ENCODE results near the gene RASAL2.

The RASAL2 gene

DNA sequence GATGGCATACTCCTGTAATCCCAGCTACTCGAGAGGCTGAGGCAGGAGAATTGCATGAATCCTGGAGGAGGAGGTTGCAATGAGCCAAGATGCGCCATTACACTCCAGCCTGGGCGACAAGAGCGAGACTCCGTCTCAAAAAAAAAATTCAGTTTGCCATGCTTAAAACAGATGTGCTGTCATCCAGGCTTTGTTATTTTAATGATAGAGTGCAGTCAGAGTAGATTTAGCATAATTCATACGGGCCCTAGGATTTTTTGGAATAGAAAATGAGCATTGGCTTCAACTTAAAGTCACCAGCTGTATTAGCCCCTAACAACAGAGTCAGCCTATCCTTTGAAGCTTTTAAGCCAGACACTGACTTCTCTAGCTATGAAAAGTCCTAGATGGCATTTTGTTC, 124.6 kb downstream of the RASAL2 start:
- no peak overlapping the region for H2AFZ ChIP-seq (ENCODE audit: low read depth, low read length, severe bottlenecking)
- H3K27ac ChIP-seq (ENCODE audit: low read depth, low read length): no peak overlapping the region
- H3F3A ChIP-seq (ENCODE audit: insufficient read depth): no peaks in the 10 kb centered on the region
- no peaks in the 10 kb centered on the region for H3K36me3 ChIP-seq (ENCODE audit: low read length)
- H3K4me3 ChIP-seq (ENCODE audit: insufficient read depth, low read length, poor library complexity, severe bottlenecking): no peak overlapping the region
- H3K9me3 ChIP-seq (ENCODE audit: insufficient read depth, low read length): no peaks in the 10 kb centered on the region; the same call in 1 of the 2 replicates
- H3K9me2 ChIP-seq (replicated peaks; ENCODE audit: insufficient read depth, low read length): no peaks in the 10 kb centered on the region
- H3K9ac ChIP-seq (ENCODE audit: low read length): no peak overlapping the region
- H3K4me2 ChIP-seq (ENCODE audit: low read depth, low read length, poor library complexity, severe bottlenecking): no peak overlapping the region
- H3K27me3 ChIP-seq (ENCODE audit: low read length): no peaks in the 10 kb centered on the region
- H3K79me2 ChIP-seq (ENCODE audit: insufficient read depth, low read length): no peaks in the 10 kb centered on the region
- no peaks in the 10 kb centered on the region for H4K20me1 ChIP-seq (ENCODE audit: low read depth, low read length)
- TF ChIP-seq, protein P1, sequence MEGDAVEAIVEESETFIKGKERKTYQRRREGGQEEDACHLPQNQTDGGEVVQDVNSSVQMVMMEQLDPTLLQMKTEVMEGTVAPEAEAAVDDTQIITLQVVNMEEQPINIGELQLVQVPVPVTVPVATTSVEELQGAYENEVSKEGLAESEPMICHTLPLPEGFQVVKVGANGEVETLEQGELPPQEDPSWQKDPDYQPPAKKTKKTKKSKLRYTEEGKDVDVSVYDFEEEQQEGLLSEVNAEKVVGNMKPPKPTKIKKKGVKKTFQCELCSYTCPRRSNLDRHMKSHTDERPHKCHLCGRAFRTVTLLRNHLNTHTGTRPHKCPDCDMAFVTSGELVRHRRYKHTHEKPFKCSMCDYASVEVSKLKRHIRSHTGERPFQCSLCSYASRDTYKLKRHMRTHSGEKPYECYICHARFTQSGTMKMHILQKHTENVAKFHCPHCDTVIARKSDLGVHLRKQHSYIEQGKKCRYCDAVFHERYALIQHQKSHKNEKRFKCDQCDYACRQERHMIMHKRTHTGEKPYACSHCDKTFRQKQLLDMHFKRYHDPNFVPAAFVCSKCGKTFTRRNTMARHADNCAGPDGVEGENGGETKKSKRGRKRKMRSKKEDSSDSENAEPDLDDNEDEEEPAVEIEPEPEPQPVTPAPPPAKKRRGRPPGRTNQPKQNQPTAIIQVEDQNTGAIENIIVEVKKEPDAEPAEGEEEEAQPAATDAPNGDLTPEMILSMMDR (IDR thresholded peaks at IDR 0.05; ENCODE audit: insufficient read depth, low read length, poor library complexity, severe bottlenecking): no peak
- TF ChIP-seq EZH2phosphoT487 (conservative IDR thresholded peaks at IDR 0.05; ENCODE audit: low read length): no peak

GRCh38 chr1:178220094-178220493, 126.2 kb downstream of the RASAL2 start:
- no peak overlapping the region for H3K4me2 ChIP-seq (ENCODE audit: low read depth, low read length, poor library complexity, severe bottlenecking)
- H3F3A ChIP-seq (ENCODE audit: insufficient read depth): no peaks in the 10 kb centered on the region
- H3K36me3 ChIP-seq (ENCODE audit: low read length): no peaks in the 10 kb centered on the region
- no peak overlapping the region for H3K4me3 ChIP-seq (ENCODE audit: insufficient read depth, low read length, poor library complexity, severe bottlenecking)
- H4K20me1 ChIP-seq (ENCODE audit: low read depth, low read length): no peaks in the 10 kb centered on the region
- no peaks in the 10 kb centered on the region for H3K27me3 ChIP-seq (ENCODE audit: low read length)
- H3K9me2 ChIP-seq (replicated peaks; ENCODE audit: insufficient read depth, low read length): no peaks in the 10 kb centered on the region
- no peaks in the 10 kb centered on the region; the same call in 1 of the 2 replicates for H3K9me3 ChIP-seq (ENCODE audit: insufficient read depth, low read length)
- H3K27ac ChIP-seq (ENCODE audit: low read depth, low read length): no peak overlapping the region
- H2AFZ ChIP-seq (ENCODE audit: low read depth, low read length, severe bottlenecking): no peak overlapping the region
- TF ChIP-seq, protein P1 (IDR thresholded peaks at IDR 0.05; ENCODE audit: insufficient read depth, low read length, poor library complexity, severe bottlenecking): no peak
- TF ChIP-seq EZH2phosphoT487 (conservative IDR thresholded peaks at IDR 0.05; ENCODE audit: low read length): no peak
- H3K9ac ChIP-seq (ENCODE audit: low read length): no peak overlapping the region
- H3K79me2 ChIP-seq (ENCODE audit: insufficient read depth, low read length): no peaks in the 10 kb centered on the region

DNA sequence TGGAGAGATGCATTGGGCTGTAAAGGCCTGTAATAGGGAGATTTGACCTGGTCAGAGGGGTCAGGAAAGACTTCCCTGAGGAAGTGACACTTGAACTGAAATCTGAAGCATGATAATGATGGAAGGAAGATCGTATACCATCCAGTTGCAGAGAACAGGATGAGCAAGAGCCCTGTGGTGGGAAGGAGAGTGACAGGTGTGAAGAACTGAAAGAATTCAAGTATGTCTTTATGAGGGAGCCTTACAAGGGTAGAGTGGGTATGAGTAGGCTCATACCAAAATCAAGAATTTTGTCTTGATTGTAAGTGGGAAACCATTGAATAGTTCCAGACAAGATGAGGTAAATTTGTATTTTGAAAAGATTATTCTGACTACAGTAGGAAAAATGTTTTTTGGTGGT, 129.4 kb downstream of the RASAL2 start:
- no peak for TF ChIP-seq EZH2phosphoT487 (conservative IDR thresholded peaks at IDR 0.05; ENCODE audit: low read length)
- TF ChIP-seq, protein P1 (IDR thresholded peaks at IDR 0.05; ENCODE audit: insufficient read depth, low read length, poor library complexity, severe bottlenecking): no peak
- Histone ChIP-seq H4K20me1 (ENCODE audit: low read depth, low read length) (no peaks in the 10 kb centered on the region), H3K27ac (ENCODE audit: low read depth, low read length) (no peak overlapping the region), H2AFZ (ENCODE audit: low read depth, low read length, severe bottlenecking) (no peak overlapping the region), H3K9me2 (replicated peaks; ENCODE audit: insufficient read depth, low read length) (no peaks in the 10 kb centered on the region), H3K4me3 (ENCODE audit: insufficient read depth, low read length, poor library complexity, severe bottlenecking) (no peak overlapping the region), H3K9ac (ENCODE audit: low read length) (no peak overlapping the region), H3K4me2 (ENCODE audit: low read depth, low read length, poor library complexity, severe bottlenecking) (no peak overlapping the region), H3K9me3 (ENCODE audit: insufficient read depth, low read length) (no peaks in the 10 kb centered on the region; the same call in 1 of the 2 replicates), H3K27me3 (ENCODE audit: low read length) (no peaks in the 10 kb centered on the region), H3K79me2 (ENCODE audit: insufficient read depth, low read length) (no peaks in the 10 kb centered on the region), H3K36me3 (ENCODE audit: low read length) (no peaks in the 10 kb centered on the region), H3F3A (ENCODE audit: insufficient read depth) (no peaks in the 10 kb centered on the region)
